GM23338 (cell line): ENCODE results near the gene SERTAD3. TPM values are rescaled to one million over a fixed set of nuclear protein-coding genes. Genes with fewer than 3 reads are reported as not detected.
"Not testable (repeated sequence)": the region's sequence is repeated elsewhere in the genome, so short reads cannot be mapped to it uniquely, and the experiment has no call there.

ENCODE experiments used
- ATAC-seq: fragments of 200-7000 bp; cut with Tn5 transposase; 3 replicates; pipeline ENCODE4 v1.9.1; 2020
- DNase-seq: peaks from one replicate; pipeline ENCODE4 v3.0.0-alpha.2; 2015; ENCODE audit warnings: low spot score
- H2AFZ ChIP-seq: fragments of 200-600 bp; sonication (generic); 2 replicates; pipeline ENCODE4 v1.8.0; 2016; ENCODE audit warnings: antibody characterized with exemption, mild to moderate bottlenecking, moderate library complexity
- H3F3A ChIP-seq: fragments of 200-600 bp; sonication (generic); replicated peaks from 2 replicates; pipeline ENCODE4 v1.8.0; 2017; ENCODE audit warnings: antibody characterized with exemption, mixed run types, low read depth
- H3K27ac ChIP-seq: fragments of 200-600 bp; sonication (generic); 2 replicates; pipeline ENCODE4 v1.6.1; 2016; ENCODE audit warnings: low read depth
- H3K27me3 ChIP-seq: fragments of 200-600 bp; sonication (generic); 2 replicates; pipeline ENCODE4 v1.8.0; 2016; ENCODE audit warnings: mild to moderate bottlenecking, mixed run types, moderate library complexity; ENCODE audit not compliant: insufficient read depth
- H3K36me3 ChIP-seq: fragments of 200-600 bp; sonication (generic); 2 replicates; pipeline ENCODE4 v1.8.0; 2016; ENCODE audit warnings: mild to moderate bottlenecking; ENCODE audit not compliant: insufficient read depth
- H3K4me1 ChIP-seq: fragments of 200-600 bp; sonication (generic); 2 replicates; pipeline ENCODE4 v1.8.0; 2016; ENCODE audit warnings: mild to moderate bottlenecking, moderate library complexity; ENCODE audit not compliant: insufficient read depth
- H3K4me2 ChIP-seq: fragments of 200-600 bp; sonication (generic); 2 replicates; pipeline ENCODE4 v1.7.1; 2017; ENCODE audit warnings: mixed run types
- H3K4me3 ChIP-seq: fragments of 200-600 bp; sonication (generic); 2 replicates; pipeline ENCODE4 v1.6.1; 2016; ENCODE audit warnings: mixed run types
- H3K79me2 ChIP-seq: fragments of 200-600 bp; sonication (generic); replicated peaks from 2 replicates; pipeline ENCODE4 v1.8.0; 2017; ENCODE audit warnings: mild to moderate bottlenecking; ENCODE audit not compliant: insufficient read depth
- H3K9me2 ChIP-seq: fragments of 200-600 bp; sonication (generic); 2 replicates; pipeline ENCODE4 v1.8.0; 2017; ENCODE audit not compliant: insufficient read depth
- H4K20me1 ChIP-seq: fragments of 200-600 bp; sonication (generic); replicated peaks from 2 replicates; pipeline ENCODE4 v1.8.0; 2017; ENCODE audit warnings: mild to moderate bottlenecking; ENCODE audit not compliant: insufficient read depth
- H3K27ac Mint-ChIP-seq: 2 replicates; pipeline ENCODE4 v1.8.0; 2020; ENCODE audit warnings: inconsistent platforms, mild to moderate bottlenecking, moderate library complexity, mixed read lengths
- H3K27me3 Mint-ChIP-seq: 3 replicates; pipeline ENCODE4 v1.8.0; 2022; ENCODE audit warnings: low read depth, mild to moderate bottlenecking, moderate library complexity, mixed read lengths, inconsistent platforms; ENCODE audit not compliant: insufficient read depth, poor library complexity
- H3K36me3 Mint-ChIP-seq: 3 replicates; pipeline ENCODE4 v1.8.0; 2021; ENCODE audit warnings: low read depth, mild to moderate bottlenecking, inconsistent platforms, moderate library complexity, mixed read lengths
- H3K4me1 Mint-ChIP-seq: 3 replicates; pipeline ENCODE4 v1.8.0; 2020; ENCODE audit warnings: mild to moderate bottlenecking, inconsistent platforms, mixed read lengths
- H3K4me3 Mint-ChIP-seq: 3 replicates; pipeline ENCODE4 v1.8.0; 2021; ENCODE audit warnings: moderate library complexity, mild to moderate bottlenecking, inconsistent platforms, mixed read lengths
- H3K9me3 Mint-ChIP-seq: 3 replicates; pipeline ENCODE4 v1.8.0; 2020; ENCODE audit warnings: moderate library complexity, mild to moderate bottlenecking, inconsistent platforms, mixed read lengths
- CREB1 ChIP-seq: fragments of 250-450 bp; sonication (Bioruptor Pico); IDR thresholded peaks from 2 replicates; pipeline ENCODE4 v1.5.0; 2020; ENCODE audit warnings: low read depth, mild to moderate bottlenecking, moderate library complexity
- EZH2 ChIP-seq: fragments of 200-600 bp; sonication (generic); IDR thresholded peaks from one replicate; pipeline ENCODE4 v1.8.0; 2017; ENCODE audit warnings: antibody characterized with exemption, mild to moderate bottlenecking, low read depth; ENCODE audit not compliant: unreplicated experiment
- EZH2phosphoT487 ChIP-seq: fragments of 200-600 bp; sonication (generic); IDR thresholded peaks from one replicate; pipeline ENCODE4 v1.8.1; 2018; ENCODE audit warnings: antibody characterized with exemption; ENCODE audit not compliant: unreplicated experiment
- JUNB ChIP-seq: IDR thresholded peaks from one replicate; pipeline ENCODE4 v1.6.1; 2016; ENCODE audit warnings: antibody characterized with exemption; ENCODE audit not compliant: unreplicated experiment
- NANOG ChIP-seq: IDR thresholded peaks from 2 replicates; pipeline ENCODE4 v1.6.1; 2016; ENCODE audit warnings: antibody characterized with exemption, borderline replicate concordance
- POLR2AphosphoS5 ChIP-seq: IDR thresholded peaks from 2 replicates; pipeline ENCODE4 v1.6.1; 2016; ENCODE audit warnings: antibody characterized with exemption, low read depth
- STAT1 ChIP-seq: IDR thresholded peaks from one replicate; pipeline ENCODE4 v1.6.1; 2016; ENCODE audit warnings: antibody characterized with exemption; ENCODE audit not compliant: unreplicated experiment
- ZNF114 ChIP-seq: fragments of 250-450 bp; sonication (Bioruptor Pico); IDR thresholded peaks from 2 replicates; pipeline ENCODE4 v1.5.0; 2020; ENCODE audit warnings: mild to moderate bottlenecking, moderate library complexity
- ZNF331 ChIP-seq: fragments of 250-450 bp; sonication (Bioruptor Pico); IDR thresholded peaks from 2 replicates; pipeline ENCODE4 v1.5.0; 2020; ENCODE audit warnings: low read depth, mild to moderate bottlenecking, moderate library complexity
- polyA plus RNA-seq: library from polyadenylated mRNA; unstranded; fragments of >200 nt; fragmentation: Nextera tagmentation; extraction: Ambion mirVana; gene quantifications from 2 replicates; pipeline ENCODE4 v1.2.1, GENCODE V29; 2016
- total RNA-seq: library from RNA; depleted of rRNA; stranded (reverse); fragments of >200 nt; shearing (Covaris generic); gene quantifications from 2 replicates; pipeline ENCODE4 v1.2.3, GENCODE V29; 2014
- TF ChIP-seq, protein P1 (sequence below): IDR thresholded peaks from 2 replicates; pipeline ENCODE4 v1.6.1; 2016; ENCODE audit warnings: antibody characterized with exemption
- TF ChIP-seq, protein P2 (sequence below): fragments of 250-450 bp; sonication (Bioruptor Pico); IDR thresholded peaks from 2 replicates; pipeline ENCODE4 v1.5.0; 2020; ENCODE audit warnings: mild to moderate bottlenecking, moderate library complexity
- TF ChIP-seq, protein P3 (sequence below), 2 experiments: fragments of 200-600 bp in 1 of 2; sonication (generic) in 1 of 2; conservative IDR thresholded peaks; 2 replicates each; pipeline versions ENCODE4 v1.5.1 to v1.6.1; 2016 to 2017; ENCODE audit warnings: antibody characterized with exemption in 2 of 2, low read depth in 2 of 2, mild to moderate bottlenecking in 2 of 2, moderate library complexity in 1 of 2

Gene SERTAD3
- total and polyA plus RNA-seq, 2 experiments from 2014 or later, result 15.4 to 24.1 TPM

- DNase-seq, H3K4me1 ChIP-seq, H3K27me3 Mint-ChIP-seq: not testable (repeated sequence)
Observed at GRCh38 chr19:40475878-40476644, 31.9 kb upstream of the SERTAD3 start.

DNA sequence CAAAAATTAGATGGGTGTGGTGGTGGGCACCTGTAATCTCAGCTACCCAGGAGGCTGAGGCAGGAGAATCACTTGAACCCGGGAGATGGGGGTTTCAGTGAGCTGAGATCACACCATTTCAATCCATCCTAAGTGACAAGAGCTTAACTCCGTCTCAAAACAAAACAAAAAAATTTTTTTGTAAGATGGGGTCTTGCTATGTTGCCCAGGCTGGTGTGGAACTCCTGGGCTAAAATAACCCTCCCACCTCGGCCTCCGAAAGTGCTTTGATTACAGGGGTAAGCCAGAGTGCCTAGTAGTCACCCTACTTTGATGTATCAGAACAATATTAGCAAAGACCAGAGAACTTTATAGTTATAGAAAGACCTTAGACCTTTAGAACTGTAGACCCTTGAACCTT, 30.6 kb upstream of the SERTAD3 start:
- no peaks in the 10 kb centered on the region for H3K9me3 Mint-ChIP-seq
- H3K4me1 Mint-ChIP-seq, result no peaks in the 10 kb centered on the region
- H3F3A ChIP-seq, result no peaks in the 10 kb centered on the region
- no peak overlapping the region for H3K4me3 ChIP-seq
- H3K27ac Mint-ChIP-seq, result no peak overlapping the region
- no peaks in the 10 kb centered on the region for H3K36me3 ChIP-seq
- H3K4me3 Mint-ChIP-seq, result no peak overlapping the region
- ATAC-seq (no peak), DNase-seq (no peak)
- H3K9me2 ChIP-seq, result no peaks in the 10 kb centered on the region
- peaks cover 2% of the 10 kb centered on the region; the same call in 1 of the 2 replicates for H3K27me3 ChIP-seq
- no peaks in the 10 kb centered on the region for H4K20me1 ChIP-seq
- H2AFZ ChIP-seq, result no peak overlapping the region
- H3K36me3 Mint-ChIP-seq, result no peaks in the 10 kb centered on the region
- H3K27ac ChIP-seq, result no peak overlapping the region
- H3K27me3 Mint-ChIP-seq, result peaks cover 3% of the 10 kb centered on the region
- H3K4me2 ChIP-seq, result no peak overlapping the region
- no peaks in the 10 kb centered on the region for H3K4me1 ChIP-seq
- H3K79me2 ChIP-seq, result no peaks in the 10 kb centered on the region
- TF ChIP-seq STAT1 (no peak), NANOG (no peak), EZH2 (no peak), EZH2phosphoT487 (no peak), POLR2AphosphoS5 (no peak), ZNF331 (no peak), CREB1 (CRISPR knock-in tag) (no peak), ZNF114 (CRISPR knock-in tag) (no peak), JUNB (no peak)
- TF ChIP-seq, protein P1, sequence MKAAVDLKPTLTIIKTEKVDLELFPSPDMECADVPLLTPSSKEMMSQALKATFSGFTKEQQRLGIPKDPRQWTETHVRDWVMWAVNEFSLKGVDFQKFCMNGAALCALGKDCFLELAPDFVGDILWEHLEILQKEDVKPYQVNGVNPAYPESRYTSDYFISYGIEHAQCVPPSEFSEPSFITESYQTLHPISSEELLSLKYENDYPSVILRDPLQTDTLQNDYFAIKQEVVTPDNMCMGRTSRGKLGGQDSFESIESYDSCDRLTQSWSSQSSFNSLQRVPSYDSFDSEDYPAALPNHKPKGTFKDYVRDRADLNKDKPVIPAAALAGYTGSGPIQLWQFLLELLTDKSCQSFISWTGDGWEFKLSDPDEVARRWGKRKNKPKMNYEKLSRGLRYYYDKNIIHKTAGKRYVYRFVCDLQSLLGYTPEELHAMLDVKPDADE, result no peak
- TF ChIP-seq, protein P2, sequence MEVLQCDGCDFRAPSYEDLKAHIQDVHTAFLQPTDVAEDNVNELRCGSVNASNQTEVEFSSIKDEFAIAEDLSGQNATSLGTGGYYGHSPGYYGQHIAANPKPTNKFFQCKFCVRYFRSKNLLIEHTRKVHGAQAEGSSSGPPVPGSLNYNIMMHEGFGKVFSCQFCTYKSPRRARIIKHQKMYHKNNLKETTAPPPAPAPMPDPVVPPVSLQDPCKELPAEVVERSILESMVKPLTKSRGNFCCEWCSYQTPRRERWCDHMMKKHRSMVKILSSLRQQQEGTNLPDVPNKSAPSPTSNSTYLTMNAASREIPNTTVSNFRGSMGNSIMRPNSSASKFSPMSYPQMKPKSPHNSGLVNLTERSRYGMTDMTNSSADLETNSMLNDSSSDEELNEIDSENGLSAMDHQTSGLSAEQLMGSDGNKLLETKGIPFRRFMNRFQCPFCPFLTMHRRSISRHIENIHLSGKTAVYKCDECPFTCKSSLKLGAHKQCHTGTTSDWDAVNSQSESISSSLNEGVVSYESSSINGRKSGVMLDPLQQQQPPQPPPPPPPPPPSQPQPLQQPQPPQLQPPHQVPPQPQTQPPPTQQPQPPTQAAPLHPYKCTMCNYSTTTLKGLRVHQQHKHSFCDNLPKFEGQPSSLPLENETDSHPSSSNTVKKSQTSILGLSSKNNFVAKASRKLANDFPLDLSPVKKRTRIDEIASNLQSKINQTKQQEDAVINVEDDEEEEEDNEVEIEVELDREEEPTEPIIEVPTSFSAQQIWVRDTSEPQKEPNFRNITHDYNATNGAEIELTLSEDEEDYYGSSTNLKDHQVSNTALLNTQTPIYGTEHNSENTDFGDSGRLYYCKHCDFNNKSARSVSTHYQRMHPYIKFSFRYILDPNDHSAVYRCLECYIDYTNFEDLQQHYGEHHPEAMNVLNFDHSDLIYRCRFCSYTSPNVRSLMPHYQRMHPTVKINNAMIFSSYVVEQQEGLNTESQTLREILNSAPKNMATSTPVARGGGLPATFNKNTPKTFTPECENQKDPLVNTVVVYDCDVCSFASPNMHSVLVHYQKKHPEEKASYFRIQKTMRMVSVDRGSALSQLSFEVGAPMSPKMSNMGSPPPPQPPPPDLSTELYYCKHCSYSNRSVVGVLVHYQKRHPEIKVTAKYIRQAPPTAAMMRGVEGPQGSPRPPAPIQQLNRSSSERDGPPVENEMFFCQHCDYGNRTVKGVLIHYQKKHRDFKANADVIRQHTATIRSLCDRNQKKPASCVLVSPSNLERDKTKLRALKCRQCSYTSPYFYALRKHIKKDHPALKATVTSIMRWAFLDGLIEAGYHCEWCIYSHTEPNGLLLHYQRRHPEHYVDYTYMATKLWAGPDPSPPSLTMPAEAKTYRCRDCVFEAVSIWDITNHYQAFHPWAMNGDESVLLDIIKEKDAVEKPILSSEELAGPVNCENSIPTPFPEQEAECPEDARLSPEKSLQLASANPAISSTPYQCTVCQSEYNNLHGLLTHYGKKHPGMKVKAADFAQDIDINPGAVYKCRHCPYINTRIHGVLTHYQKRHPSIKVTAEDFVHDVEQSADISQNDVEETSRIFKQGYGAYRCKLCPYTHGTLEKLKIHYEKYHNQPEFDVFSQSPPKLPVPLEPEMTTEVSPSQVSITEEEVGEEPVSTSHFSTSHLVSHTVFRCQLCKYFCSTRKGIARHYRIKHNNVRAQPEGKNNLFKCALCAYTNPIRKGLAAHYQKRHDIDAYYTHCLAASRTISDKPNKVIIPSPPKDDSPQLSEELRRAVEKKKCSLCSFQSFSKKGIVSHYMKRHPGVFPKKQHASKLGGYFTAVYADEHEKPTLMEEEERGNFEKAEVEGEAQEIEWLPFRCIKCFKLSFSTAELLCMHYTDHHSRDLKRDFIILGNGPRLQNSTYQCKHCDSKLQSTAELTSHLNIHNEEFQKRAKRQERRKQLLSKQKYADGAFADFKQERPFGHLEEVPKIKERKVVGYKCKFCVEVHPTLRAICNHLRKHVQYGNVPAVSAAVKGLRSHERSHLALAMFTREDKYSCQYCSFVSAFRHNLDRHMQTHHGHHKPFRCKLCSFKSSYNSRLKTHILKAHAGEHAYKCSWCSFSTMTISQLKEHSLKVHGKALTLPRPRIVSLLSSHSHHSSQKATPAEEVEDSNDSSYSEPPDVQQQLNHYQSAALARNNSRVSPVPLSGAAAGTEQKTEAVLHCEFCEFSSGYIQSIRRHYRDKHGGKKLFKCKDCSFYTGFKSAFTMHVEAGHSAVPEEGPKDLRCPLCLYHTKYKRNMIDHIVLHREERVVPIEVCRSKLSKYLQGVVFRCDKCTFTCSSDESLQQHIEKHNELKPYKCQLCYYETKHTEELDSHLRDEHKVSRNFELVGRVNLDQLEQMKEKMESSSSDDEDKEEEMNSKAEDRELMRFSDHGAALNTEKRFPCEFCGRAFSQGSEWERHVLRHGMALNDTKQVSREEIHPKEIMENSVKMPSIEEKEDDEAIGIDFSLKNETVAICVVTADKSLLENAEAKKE (CRISPR knock-in tag), result no peak
- TF ChIP-seq, protein P3, sequence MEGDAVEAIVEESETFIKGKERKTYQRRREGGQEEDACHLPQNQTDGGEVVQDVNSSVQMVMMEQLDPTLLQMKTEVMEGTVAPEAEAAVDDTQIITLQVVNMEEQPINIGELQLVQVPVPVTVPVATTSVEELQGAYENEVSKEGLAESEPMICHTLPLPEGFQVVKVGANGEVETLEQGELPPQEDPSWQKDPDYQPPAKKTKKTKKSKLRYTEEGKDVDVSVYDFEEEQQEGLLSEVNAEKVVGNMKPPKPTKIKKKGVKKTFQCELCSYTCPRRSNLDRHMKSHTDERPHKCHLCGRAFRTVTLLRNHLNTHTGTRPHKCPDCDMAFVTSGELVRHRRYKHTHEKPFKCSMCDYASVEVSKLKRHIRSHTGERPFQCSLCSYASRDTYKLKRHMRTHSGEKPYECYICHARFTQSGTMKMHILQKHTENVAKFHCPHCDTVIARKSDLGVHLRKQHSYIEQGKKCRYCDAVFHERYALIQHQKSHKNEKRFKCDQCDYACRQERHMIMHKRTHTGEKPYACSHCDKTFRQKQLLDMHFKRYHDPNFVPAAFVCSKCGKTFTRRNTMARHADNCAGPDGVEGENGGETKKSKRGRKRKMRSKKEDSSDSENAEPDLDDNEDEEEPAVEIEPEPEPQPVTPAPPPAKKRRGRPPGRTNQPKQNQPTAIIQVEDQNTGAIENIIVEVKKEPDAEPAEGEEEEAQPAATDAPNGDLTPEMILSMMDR (conservative IDR thresholded peaks at IDR 0.05; ENCODE audit: low read depth in 2 of 2), result no peak

More at GRCh38 chr19:40475878-40476644, 31.9 kb upstream of the SERTAD3 start:
- H3K4me3 Mint-ChIP-seq, H2AFZ ChIP-seq, H4K20me1 ChIP-seq, H3K27ac Mint-ChIP-seq, H3K4me1 Mint-ChIP-seq, H3K9me2 ChIP-seq, H3K36me3 Mint-ChIP-seq, H3K36me3 ChIP-seq, ATAC-seq, H3K27ac ChIP-seq, H3K27me3 ChIP-seq, H3K79me2 ChIP-seq, H3F3A ChIP-seq, H3K4me3 ChIP-seq, H3K9me3 Mint-ChIP-seq, H3K4me2 ChIP-seq: not testable (repeated sequence)
